Measurements from ENCODE around the gene LARP1B.

DNA sequence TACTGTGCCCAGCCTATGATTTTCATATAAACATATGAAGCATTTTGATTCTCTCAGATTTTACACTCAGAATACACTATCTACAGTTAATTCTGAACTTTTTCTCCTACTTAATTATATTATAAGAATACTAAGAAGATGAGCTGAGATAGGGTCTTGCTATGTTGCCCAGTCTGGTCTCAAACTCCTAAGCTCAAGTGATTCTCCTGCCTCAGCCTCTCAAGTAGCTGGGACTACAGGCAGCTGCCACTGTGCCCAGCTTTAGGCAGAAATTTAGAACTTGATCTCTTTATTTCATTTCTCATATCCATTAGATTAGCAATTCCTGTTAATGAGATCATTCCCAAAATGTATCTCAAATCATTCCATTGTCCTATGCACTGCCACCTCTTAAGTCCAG, 4.7 kb upstream of the LARP1B start:
- TF ChIP-seq, protein P1, sequence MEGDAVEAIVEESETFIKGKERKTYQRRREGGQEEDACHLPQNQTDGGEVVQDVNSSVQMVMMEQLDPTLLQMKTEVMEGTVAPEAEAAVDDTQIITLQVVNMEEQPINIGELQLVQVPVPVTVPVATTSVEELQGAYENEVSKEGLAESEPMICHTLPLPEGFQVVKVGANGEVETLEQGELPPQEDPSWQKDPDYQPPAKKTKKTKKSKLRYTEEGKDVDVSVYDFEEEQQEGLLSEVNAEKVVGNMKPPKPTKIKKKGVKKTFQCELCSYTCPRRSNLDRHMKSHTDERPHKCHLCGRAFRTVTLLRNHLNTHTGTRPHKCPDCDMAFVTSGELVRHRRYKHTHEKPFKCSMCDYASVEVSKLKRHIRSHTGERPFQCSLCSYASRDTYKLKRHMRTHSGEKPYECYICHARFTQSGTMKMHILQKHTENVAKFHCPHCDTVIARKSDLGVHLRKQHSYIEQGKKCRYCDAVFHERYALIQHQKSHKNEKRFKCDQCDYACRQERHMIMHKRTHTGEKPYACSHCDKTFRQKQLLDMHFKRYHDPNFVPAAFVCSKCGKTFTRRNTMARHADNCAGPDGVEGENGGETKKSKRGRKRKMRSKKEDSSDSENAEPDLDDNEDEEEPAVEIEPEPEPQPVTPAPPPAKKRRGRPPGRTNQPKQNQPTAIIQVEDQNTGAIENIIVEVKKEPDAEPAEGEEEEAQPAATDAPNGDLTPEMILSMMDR (IDR thresholded peaks at IDR 0.05; ENCODE audit: low read depth, low read length, missing input control): no peak
- TF ChIP-seq TAF1 (conservative IDR thresholded peaks at IDR 0.05) (no peak), RAD21 (IDR thresholded peaks at IDR 0.05) (no peak), JUND (IDR thresholded peaks at IDR 0.05) (no peak), SP1 (IDR thresholded peaks at IDR 0.05) (no peak), YY1 (IDR thresholded peaks at IDR 0.05) (no peak), FOXA2 (IDR thresholded peaks at IDR 0.05) (no peak)
- TF ChIP-seq, protein P2, sequence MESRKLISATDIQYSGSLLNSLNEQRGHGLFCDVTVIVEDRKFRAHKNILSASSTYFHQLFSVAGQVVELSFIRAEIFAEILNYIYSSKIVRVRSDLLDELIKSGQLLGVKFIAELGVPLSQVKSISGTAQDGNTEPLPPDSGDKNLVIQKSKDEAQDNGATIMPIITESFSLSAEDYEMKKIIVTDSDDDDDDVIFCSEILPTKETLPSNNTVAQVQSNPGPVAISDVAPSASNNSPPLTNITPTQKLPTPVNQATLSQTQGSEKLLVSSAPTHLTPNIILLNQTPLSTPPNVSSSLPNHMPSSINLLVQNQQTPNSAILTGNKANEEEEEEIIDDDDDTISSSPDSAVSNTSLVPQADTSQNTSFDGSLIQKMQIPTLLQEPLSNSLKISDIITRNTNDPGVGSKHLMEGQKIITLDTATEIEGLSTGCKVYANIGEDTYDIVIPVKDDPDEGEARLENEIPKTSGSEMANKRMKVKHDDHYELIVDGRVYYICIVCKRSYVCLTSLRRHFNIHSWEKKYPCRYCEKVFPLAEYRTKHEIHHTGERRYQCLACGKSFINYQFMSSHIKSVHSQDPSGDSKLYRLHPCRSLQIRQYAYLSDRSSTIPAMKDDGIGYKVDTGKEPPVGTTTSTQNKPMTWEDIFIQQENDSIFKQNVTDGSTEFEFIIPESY (IDR thresholded peaks at IDR 0.05): no peak
- TF ChIP-seq, protein P3, sequence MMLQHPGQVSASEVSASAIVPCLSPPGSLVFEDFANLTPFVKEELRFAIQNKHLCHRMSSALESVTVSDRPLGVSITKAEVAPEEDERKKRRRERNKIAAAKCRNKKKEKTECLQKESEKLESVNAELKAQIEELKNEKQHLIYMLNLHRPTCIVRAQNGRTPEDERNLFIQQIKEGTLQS (IDR thresholded peaks at IDR 0.05): no peak
- TF ChIP-seq, protein P4, sequence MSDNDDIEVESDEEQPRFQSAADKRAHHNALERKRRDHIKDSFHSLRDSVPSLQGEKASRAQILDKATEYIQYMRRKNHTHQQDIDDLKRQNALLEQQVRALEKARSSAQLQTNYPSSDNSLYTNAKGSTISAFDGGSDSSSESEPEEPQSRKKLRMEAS (IDR thresholded peaks at IDR 0.05): no peak
- TF ChIP-seq, protein P5, sequence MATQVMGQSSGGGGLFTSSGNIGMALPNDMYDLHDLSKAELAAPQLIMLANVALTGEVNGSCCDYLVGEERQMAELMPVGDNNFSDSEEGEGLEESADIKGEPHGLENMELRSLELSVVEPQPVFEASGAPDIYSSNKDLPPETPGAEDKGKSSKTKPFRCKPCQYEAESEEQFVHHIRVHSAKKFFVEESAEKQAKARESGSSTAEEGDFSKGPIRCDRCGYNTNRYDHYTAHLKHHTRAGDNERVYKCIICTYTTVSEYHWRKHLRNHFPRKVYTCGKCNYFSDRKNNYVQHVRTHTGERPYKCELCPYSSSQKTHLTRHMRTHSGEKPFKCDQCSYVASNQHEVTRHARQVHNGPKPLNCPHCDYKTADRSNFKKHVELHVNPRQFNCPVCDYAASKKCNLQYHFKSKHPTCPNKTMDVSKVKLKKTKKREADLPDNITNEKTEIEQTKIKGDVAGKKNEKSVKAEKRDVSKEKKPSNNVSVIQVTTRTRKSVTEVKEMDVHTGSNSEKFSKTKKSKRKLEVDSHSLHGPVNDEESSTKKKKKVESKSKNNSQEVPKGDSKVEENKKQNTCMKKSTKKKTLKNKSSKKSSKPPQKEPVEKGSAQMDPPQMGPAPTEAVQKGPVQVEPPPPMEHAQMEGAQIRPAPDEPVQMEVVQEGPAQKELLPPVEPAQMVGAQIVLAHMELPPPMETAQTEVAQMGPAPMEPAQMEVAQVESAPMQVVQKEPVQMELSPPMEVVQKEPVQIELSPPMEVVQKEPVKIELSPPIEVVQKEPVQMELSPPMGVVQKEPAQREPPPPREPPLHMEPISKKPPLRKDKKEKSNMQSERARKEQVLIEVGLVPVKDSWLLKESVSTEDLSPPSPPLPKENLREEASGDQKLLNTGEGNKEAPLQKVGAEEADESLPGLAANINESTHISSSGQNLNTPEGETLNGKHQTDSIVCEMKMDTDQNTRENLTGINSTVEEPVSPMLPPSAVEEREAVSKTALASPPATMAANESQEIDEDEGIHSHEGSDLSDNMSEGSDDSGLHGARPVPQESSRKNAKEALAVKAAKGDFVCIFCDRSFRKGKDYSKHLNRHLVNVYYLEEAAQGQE (IDR thresholded peaks at IDR 0.05): no peak
